Measurements from ENCODE around the gene GRIPAP1.

Gene GRIPAP1, protein sequence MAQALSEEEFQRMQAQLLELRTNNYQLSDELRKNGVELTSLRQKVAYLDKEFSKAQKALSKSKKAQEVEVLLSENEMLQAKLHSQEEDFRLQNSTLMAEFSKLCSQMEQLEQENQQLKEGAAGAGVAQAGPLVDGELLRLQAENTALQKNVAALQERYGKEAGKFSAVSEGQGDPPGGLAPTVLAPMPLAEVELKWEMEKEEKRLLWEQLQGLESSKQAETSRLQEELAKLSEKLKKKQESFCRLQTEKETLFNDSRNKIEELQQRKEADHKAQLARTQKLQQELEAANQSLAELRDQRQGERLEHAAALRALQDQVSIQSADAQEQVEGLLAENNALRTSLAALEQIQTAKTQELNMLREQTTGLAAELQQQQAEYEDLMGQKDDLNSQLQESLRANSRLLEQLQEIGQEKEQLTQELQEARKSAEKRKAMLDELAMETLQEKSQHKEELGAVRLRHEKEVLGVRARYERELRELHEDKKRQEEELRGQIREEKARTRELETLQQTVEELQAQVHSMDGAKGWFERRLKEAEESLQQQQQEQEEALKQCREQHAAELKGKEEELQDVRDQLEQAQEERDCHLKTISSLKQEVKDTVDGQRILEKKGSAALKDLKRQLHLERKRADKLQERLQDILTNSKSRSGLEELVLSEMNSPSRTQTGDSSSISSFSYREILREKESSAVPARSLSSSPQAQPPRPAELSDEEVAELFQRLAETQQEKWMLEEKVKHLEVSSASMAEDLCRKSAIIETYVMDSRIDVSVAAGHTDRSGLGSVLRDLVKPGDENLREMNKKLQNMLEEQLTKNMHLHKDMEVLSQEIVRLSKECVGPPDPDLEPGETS

DNA sequence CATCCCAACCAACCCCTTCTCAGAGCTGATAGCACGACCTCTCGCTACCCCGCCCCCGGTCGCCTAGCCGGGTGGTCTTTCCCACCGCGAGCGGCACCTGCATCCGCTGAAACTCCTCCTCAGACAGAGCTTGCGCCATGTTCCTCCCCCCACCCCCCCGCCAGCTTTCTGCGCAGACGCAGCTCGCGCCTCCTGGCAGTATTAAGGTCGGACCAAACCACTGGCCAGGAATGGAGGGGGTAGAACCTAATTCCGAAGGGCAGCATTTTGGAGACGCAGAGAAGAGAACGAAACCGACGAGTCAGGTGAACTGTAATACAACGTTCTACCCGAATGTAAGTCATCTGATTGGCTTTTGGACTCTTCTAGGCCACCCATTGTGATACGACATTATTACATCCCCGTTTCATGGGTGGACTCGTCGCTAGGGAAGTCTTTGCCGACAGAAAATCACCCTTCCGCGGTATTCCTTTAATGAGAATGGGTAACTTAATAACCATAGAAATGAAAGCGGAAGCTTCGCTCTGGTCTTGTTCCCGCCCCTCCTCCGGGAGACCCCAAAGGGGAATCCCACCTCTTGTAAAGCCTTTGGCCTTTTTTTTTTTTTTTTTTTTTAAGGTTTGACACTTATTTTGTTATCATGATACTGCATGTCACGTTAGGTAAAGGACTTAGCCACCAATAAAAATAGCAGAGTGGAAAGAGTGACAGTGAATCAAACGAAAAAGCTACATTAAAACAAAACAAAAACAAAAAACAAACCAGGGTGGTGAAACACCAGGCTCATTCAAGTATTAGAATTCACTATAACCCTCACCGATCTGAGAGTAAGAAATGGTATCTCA is at the start of gene GRIPAP1:
GRIPAP1 (minus strand) TSS at position 174 of the 845 bp plus-strand sequence; CDS start at position 139, 35 bp downstream.
- peak; percentile 94 for DNase-seq (ENCODE audit: low read depth)

DNA sequence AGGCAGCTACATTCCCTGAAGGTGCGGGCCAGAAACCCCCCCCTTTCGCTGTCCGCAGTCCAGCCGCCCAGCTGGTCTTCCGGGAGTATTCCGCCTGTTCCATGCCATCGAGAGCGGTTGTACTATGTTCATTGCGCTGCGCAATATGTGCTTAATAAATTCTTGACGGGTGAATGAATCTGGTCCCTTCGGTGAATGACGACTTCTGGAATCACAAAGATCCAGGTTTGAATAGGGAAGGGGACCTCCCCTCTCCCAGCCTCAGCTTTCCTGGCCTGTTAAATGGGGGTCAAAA is 41.9 kb upstream of the GRIPAP1 start:
- no peak for DNase-seq (ENCODE audit: low read depth)

DNA sequence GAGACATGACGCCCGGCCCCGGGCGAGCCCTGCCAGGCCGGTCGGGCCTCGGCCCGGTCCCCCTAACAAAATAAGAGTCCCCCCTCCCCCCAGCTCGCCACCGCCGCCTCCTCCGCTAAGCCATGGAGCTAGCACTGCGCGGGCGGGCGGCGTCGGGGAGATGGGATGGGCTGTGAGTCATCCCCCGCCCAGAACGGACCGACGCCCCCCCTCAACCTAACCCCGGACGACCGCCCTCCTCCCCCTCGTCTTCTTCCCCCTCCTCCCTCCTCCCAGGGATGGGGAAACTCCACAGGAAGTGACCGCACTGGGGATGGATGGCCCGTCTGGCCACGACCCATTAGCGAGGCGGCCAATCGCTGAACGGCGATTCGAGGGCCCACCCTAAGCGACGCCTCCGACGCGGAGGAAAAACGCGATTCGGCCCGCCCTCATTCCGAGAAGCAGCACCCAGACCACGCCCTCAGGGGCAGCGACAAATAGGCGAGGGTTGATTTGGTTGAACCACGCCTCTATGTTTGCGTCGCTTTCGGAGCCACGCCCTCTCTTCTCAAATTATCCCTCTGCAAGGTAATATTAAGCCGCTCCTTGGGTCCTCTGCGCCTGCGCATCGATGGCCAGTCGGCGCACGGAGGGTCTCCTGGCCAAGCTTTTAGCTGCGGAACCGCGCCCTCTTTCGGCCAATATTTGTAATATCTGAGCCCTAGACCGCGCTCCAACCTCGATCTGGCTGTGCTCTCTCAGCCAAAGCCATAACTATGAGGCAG is 41.3 kb upstream of the GRIPAP1 start, which contains the start of gene TFE3:
TFE3 (minus strand) TSS at position 138 of the 767 bp plus-strand sequence; CDS start at position 7, 131 bp downstream.
- DNase-seq (ENCODE audit: low read depth) = peak; percentile 99

DNA sequence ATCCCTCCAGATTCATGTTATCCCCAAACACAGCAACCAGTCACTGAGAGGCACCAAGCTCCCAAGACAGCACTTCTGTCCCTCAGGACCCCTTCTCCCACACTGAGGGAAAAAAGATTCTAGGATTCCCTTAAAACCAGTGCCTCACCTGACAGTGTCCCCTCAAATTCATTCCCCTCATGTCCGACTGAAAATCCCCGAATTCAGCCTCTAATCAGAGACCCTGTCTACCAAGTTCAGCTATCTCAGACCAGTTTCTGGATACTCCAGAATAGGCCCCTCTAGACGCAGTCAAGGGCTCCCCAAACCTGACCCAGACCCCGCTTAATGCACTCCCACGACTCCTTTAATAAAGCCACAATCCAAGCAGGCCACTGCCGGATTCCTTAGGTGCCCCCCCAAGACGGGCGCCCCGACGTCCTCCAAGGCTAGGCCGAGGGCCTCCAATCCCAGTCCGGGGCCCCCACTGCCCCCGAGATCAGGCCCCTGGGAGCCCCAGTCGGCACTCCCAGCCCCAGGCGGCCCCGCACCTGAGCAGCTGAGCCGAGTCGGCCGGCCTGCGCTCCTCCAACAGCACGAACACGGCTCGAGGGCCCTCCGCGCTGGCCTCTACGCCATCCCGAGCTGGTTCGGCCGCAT is 40.6 kb upstream of the GRIPAP1 start:
- DNase-seq (ENCODE audit: low read depth) = no peak

DNA sequence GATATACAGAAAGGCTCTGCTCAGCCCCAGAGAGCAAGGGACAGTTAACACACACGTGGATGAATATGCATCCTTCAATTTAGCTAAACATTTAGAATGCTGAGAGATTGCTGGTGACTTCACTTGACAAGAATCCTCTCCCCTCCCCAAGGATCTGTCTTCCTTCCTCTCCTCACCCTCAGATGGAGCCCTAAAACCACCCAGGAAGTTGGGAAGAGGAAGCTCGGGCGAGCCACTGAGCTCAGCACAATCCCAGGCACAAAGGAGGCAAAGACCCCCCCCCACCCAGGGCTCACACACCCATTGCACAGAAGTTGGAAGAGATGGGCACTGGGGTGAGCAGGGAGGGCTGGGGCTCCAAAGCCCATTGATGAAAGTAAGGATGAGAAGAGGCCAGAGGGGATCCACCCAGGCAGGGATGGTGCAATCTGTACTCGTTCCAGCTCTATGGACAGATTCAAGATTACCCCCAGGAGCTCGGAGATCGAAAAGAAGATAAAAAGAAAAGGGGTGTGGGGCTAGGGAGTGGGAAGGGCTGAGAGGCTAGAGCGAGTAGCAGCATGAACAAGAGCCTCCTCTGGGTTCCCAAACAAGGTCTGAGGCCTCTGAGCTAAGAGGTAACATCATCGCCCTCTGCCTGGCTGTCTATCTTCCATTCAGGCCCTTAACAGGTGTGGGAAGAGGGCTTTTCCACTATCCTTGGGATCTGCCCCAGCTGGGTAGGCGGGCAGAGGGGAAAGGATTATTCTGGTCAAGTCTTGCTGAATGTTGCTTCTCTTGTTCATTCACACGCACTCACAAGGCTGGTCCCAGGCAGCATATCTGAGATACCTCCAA is 39.9 kb upstream of the GRIPAP1 start:
- peak; percentile 44 for DNase-seq (ENCODE audit: low read depth)

DNA sequence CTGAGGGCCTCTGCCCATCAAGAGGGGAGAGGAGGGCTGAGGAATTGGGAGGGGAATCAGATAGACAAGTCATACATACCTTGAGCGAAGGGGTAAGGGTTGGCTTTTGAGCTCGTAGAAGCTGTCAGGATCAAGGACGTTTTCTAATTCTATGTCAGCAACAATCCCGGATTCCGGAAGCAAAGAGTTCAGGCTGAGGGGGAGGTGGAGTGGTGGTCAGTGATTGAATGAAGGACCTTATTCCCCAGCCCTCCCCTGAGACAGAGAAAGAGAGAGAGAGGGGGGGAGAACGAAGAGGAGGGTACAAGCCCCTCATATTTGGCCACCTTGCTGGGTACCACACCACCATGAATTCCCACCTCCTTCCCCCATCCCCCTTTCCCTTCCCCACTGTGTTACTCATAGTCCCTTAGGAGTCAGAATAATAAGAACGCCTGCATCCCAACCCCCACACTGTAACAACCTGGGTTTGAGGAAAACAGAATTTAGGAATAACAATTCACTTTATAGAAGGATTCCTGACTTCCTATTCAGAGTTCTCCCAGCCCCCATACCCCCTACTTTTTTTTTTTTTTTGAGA is 38.4 kb upstream of the GRIPAP1 start:
- DNase-seq (ENCODE audit: low read depth) = no peak

DNA sequence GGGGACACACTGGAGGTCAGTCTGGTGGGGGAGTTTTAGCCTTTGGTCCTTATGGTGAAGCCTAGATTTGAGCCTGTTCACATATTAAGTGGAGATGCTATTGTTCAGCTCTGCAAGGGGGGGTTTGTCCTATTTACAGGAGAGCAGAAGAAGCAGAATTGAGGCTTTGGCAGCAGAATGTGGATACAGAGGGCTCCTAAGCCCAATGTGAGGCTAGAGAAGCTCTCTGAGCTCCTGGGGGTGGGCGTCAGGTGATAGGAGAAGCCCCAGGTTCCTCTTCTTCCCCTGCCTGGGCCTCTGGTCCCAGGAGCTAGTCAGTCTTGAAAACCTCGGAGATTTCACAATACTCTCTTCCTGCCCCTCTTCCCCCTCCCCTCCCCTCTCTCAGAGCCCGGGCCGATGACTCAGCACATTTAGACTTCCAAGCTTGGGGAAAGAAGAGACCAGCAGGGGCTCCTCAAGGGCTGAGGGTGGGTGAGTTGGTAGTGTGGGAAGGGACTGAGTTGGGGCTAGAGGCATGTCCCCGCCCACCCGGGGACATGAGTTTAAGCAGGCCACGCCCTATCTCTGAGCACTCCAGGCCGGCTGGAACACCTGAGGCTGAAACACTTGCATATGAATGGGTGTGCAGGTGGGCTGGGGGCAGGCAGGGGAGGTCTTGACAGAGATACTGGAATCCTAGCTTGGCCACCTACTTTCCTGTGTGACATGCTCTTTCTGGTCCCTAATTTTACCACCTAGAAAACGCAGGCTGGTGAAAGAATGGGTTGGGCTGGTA is 37.7 kb upstream of the GRIPAP1 start:
- peak; percentile 90 for DNase-seq (ENCODE audit: low read depth)

DNA sequence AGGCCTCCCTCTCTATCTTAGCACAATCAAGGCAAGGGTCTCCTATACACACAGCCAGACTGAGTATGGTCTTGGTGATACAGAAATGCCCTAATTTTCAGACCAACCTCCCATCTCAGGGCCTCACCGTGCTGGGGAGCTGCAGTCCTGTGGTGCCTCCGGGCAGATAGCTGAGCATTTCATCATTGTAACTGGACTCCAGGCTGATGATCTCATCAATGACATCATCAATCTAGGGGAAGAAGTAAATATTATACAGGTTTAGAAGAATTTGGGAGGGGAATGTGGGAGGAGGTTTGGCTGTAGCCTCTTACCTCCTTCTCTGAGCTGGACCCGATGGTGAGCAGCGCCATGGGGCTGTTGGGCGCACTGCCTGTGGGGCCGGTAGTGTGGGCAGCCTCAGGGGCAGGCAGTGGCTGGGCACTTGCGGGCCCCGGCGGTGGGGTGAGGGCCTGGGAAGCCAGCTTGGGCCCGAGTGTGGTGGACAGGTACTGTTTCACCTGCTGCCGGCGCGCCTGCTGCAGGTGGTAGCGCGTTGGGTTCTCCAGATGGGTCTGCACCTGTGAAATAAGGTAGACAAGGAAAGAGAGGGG is 35.9 kb upstream of the GRIPAP1 start:
- DNase-seq (ENCODE audit: low read depth) = peak; percentile 64

DNA sequence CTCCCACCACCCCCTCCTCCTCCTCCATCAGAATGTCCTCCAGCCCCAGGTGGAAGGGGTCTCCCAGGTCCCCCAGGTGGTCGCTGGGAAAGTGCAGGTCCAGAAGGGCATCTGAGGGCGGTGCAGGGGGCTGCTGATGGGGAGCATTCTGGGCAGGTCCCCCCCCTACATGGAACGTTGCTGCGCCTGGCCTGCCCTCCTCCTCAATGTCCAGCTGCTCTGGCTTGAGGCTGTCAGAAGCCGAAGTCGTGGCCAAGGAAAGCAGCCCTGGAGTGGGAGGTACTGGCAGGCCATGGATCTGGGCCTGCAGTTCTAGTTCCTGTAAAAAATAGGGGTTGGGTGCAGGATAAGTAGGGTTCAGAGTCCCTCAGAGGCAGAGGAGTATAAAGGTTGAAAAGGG is 28.2 kb upstream of the GRIPAP1 start:
- no peak for DNase-seq (ENCODE audit: low read depth)

DNA sequence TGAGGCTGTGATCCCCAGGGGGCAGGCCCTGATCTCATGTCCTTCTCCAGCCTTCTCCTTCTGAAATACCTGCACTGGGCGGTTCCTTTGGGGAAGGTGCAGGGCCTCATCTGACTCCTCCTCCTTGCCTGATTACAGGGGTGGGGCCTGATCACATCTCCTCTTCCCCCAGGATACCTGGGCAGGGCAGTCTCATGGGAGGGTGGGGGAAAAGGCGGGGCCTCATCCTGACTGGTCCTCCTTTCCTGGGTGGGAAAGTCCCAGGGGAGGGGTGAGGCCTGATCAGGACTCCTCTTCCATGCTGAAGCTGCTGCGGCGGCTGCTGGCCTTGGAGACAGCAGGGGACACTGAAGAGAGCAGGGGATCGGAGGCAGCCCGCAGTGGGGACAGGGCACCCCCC is 27.8 kb upstream of the GRIPAP1 start:
- DNase-seq (ENCODE audit: low read depth) = no peak

DNA sequence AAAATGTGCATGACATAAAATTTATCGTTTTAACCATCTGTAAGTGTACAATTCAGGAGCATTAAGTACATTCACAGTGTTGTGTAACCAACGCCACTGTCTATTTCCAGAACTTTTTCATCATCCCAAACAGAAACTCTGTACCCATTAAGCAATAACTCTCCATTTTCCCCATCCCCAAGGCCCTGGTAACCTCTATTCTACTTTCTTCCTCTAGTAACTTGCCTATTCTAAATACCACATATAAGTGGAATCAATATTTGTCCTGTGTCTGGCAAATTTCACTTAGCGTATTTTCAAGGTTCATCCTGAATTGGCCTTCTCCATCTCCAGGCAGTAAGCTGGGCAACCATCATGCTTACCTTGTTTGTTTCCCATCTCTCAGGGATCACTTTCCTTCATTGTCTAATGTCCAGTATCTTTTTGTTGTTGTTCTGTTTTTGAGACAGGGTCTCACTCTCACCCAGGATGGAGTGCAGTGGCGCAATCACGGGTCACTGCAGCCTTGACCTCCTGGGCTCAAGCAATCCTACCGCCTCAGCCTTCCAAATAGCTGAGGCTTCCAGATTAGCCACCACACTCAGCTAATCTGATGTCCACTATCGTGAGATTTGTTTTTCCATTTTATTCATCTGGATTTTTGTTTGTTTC is 17.7 kb upstream of the GRIPAP1 start:
- peak; percentile 3 for DNase-seq (ENCODE audit: low read depth)

DNA sequence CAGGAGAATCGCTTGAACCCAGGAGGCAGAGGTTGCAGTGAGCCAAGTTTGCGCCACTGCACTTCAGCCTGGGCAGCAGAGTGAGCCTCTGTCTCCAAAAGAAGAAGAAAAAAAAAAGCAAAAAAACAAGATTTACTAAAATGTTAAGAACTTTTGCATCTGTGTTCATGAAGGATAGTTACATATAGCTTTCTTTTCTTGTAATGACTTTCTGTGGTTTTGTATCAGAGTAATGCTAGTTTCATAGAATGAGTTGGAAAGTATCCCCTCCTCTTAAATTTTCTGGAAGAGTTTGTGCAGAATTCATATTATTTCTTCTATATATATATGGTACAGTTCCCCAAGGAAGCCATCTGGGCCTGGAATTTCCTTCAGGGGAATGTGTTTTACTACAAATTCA is 17.0 kb upstream of the GRIPAP1 start:
- DNase-seq (ENCODE audit: low read depth) = no peak

DNA sequence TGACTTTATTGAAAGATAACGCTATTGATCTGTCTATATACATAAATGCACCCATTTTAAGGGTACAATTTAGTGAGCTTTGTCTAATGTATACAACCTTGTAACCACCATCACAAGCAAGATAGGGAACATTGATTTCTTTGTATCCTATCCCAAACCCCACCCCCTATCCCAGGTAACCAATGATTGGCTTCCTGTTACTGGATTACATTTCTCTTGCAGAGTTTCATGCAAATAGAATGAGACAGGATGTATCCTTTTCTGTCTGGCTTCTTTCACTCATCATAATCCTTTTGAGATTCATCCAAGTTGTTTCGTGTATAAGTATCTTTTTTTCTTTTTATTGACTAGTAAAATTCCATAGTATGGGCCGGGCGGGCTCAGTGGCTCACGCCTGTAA is 1.6 kb upstream of the GRIPAP1 start:
- no peak for DNase-seq (ENCODE audit: low read depth)

DNA sequence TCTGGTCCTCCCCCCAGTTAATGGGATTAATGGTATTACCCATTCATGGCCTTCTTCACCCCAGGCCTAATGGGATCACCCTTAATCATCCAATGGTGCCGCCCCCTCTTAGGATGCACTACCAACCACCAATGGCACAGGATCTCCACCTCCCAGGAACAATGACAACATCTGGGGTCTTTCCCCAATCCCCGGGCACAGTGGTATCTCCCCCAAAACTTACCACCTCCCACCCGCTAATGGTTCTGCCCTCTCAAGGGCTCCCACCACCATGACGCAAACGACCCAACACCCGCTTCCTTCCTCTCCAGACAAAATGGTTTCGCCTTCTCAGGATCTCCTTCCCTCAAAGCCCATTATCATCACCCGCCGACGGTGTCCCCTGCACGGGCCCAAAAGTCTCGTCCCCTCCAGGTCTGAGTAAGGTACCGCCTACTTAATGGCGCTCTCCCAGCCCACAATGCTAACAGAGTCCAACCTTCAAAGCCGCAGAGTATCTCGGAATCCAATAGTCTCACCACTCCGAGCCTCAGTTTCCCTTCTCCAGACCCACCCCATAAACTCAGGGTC is 458 bp downstream of the GRIPAP1 start:
- peak; percentile 15 for DNase-seq (ENCODE audit: low read depth)

DNA sequence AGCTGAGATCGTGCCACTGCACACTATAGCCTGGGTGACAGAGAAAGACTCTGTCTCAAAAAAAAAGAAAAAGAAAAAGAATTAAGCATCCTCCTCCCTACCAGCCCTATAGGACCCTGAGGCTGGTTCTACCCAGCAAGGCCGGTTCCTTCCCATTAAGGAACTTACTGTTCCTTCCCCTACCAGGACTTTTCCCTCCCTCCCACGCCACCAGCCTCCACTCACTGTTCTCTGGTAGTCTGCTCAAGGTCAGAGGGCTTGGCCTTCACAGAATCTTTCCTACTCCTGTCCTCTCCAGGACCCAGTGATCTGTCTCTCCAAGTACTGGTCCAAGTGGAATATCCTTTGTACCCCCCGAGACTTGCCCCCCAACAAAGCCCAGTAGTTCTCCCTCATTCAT is 1.4 kb downstream of the GRIPAP1 start:
- DNase-seq (ENCODE audit: low read depth) = no peak

DNA sequence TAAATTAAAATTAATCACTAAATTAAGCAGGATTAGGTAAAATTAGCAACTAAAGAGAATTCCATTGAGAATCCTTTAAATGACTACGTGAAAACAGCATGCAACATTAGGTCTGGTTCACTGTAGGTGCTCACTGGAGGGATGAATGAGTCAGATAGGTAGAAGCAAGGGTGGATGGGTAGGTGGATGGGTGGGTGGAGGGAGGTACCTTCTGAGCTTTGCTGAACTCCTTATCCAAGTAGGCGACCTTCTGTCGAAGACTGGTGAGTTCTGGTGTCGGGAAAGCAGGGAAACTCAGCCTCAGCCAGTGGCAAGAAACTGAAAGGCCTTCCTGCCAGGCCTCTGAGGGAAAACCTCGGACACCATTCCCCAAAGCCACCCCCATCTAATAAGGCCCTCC is 3.0 kb downstream of the GRIPAP1 start:
- DNase-seq (ENCODE audit: low read depth) = no peak

DNA sequence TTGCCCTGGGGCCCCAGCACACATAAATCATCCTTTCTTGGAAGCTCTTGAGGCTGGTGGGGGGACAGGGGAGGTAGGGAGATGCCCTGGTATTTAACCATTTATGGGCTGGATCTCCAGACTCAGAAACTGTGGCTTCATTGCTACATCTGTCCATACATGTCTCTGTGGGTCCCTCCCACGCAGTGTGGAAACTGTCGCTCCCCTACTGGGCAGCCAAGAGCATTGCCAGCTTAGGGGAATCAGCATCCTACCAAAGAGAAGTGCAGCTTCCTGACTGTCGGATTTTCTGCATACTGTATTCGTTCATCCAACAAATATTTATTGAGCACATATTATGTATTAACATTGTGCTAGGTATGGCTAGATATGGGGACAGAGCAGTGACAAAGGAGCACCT is 3.7 kb downstream of the GRIPAP1 start:
- DNase-seq (ENCODE audit: low read depth) = no peak

DNA sequence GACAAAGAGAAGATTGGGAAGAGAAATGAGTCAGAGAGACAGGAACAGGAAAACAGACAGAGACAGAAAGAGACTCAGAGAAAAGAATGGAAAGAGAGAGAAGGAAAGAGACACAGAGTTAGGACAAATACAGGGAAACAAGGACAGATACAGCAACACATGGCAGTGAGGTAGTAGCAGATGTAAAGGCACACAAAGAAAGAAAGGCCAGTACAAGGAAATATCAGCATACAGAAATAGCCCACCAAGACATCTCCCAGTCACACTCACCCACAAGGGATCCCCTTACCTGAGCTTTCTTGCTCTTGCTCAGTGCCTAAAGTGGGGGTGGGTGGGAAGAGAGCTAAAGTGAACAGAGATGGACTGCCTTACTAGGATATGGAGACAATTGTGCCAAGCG is 4.2 kb downstream of the GRIPAP1 start:
- no peak for DNase-seq (ENCODE audit: low read depth)

Data from fibroblast of gingiva (primary cell).